ENCODE measurements around the gene SND1. TPM values are rescaled to one million over a fixed set of nuclear protein-coding genes. Genes with fewer than 3 reads are reported as not detected.

SND1 gene
- polyA plus RNA-seq, 4 donors = 47.2 to 148 (median 92.2) TPM

DNA sequence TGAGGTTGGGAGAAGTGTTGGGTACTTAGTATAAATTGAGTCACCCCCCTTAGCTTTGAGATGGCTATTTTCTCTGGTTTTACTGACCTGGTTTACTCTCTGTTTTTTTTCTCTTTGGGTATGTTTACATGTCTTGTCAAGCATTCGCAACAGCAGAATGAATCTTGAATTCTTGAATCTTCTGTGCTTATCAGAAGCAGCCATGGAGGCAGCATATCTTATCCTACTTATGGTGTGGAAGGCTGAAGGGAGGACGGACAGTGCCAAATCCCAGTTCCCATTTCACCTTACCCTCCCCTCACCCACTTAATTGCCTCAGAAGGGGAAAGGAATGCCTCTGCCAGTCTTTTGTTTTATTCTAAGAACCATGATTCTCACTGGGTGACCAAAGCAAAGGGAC is 3.7 kb downstream of the SND1 start:
- DNase-seq = no peak
- 78 to 92% (median 79%) methylated on average over 2 of the region's 2 CpGs for WGBS, 3 donors
- no peak overlapping the region for H3K27ac ChIP-seq (ENCODE audit: low read depth in 1 of 3, low read length in 2 of 3)
- H3K4me1 ChIP-seq (ENCODE audit: control insufficient read depth in 3 of 3, insufficient read depth in 2 of 3, low read depth in 1 of 3, low read length in 2 of 3) = peaks cover 0 to 21% (median 18%) of the 10 kb centered on the region in 3 donors
- no peaks in the 10 kb centered on the region for H3K27me3 ChIP-seq (ENCODE audit: control insufficient read depth in 3 of 3, insufficient read depth in 3 of 3, low read length in 3 of 3)
- no peak overlapping the region for H3K4me3 ChIP-seq (ENCODE audit: low read depth in 1 of 3, low read length in 3 of 3)
- no peak for FAIRE-seq
- peaks cover 0 to 9% (median 2%) of the 10 kb centered on the region in 3 donors for H3K36me3 ChIP-seq (ENCODE audit: control insufficient read depth in 3 of 3, insufficient read depth in 2 of 3, low read depth in 1 of 3, low read length in 3 of 3)
- peaks cover 0 to 3% of the 10 kb centered on the region in 2 donors for H3K9me3 ChIP-seq (ENCODE audit: control insufficient read depth in 2 of 2, insufficient read depth in 1 of 2, low read depth in 1 of 2, low read length in 1 of 2)

DNA sequence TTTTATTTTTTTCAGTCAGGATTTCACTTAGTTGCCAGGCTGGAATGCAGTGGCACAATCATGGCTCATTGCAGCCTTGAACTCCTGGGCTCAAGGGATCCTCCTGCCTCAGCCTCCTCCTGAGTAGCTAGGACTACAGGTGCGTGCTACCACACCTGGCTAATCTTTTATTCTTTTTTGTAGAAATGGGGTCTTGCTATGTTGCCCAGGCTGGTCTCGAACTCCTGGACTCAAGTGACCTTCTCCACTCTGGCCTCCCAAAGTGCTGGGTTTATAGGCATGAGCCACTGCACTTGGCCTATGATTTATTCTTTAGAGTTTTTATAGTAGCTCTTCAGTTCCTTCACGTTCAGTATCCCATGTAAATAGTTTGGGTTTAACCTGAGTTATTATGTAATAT is 5.5 kb downstream of the SND1 start:
- peaks cover 0 to 18% (median 16%) of the 10 kb centered on the region in 3 donors for H3K4me1 ChIP-seq (ENCODE audit: control insufficient read depth in 3 of 3, insufficient read depth in 2 of 3, low read depth in 1 of 3, low read length in 2 of 3)
- WGBS, 3 donors = 82 to 87% (median 82%) methylated on average over 3 of the region's 3 CpGs
- H3K27ac ChIP-seq (ENCODE audit: low read depth in 1 of 3, low read length in 2 of 3) = no peak overlapping the region
- no peaks in the 10 kb centered on the region for H3K9me3 ChIP-seq (ENCODE audit: control insufficient read depth in 2 of 2, insufficient read depth in 1 of 2, low read depth in 1 of 2, low read length in 1 of 2)
- no peak overlapping the region for H3K4me3 ChIP-seq (ENCODE audit: low read depth in 1 of 3, low read length in 3 of 3)
- no peaks in the 10 kb centered on the region for H3K27me3 ChIP-seq (ENCODE audit: control insufficient read depth in 3 of 3, insufficient read depth in 3 of 3, low read length in 3 of 3)
- H3K36me3 ChIP-seq (ENCODE audit: control insufficient read depth in 3 of 3, insufficient read depth in 2 of 3, low read depth in 1 of 3, low read length in 3 of 3) = peaks cover 0 to 12% (median 6%) of the 10 kb centered on the region in 3 donors
- DNase-seq (no peak), FAIRE-seq (no peak)

DNA sequence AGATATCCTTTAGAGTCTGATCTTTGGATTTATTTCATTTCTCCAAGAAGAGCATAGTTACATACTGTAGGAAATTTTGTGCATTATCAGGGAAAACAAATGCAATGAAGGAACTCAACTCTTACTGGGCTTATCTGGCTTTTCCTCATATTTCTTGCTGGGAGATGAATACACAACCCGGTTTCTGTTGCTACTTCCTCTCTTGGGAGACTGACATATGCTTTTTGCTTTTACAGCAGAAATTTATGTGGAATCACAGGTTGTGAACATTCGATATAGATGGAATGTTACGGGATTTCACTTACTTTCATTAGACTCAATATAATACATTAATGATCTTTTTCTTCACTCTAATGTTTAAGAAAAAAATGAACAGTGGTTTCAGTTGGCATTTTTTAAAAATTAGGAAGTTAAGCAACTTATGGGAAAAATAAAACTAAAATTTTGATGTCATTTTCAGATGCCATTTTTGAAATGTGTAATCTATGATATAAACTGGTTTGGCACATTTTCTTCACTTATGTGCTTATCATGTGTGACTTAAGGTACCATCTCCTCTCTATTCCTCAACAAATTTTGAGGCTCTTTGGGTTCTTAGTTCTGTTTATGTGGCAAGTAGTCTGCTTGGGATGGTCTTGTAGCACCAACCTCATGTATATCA is 7.1 kb downstream of the SND1 start:
- DNase-seq = no peak
- Histone ChIP-seq H3K27me3 (ENCODE audit: control insufficient read depth in 3 of 3, insufficient read depth in 3 of 3, low read length in 3 of 3) (no peaks in the 10 kb centered on the region), H3K4me1 (ENCODE audit: control insufficient read depth in 3 of 3, insufficient read depth in 2 of 3, low read depth in 1 of 3, low read length in 2 of 3) (peaks cover 0 to 9% (median 2%) of the 10 kb centered on the region in 3 donors), H3K27ac (ENCODE audit: low read depth in 1 of 3, low read length in 2 of 3) (no peak overlapping the region), H3K36me3 (ENCODE audit: control insufficient read depth in 3 of 3, insufficient read depth in 2 of 3, low read depth in 1 of 3, low read length in 3 of 3) (peaks cover 0 to 25% (median 6%) of the 10 kb centered on the region in 3 donors), H3K4me3 (ENCODE audit: low read depth in 1 of 3, low read length in 3 of 3) (no peak overlapping the region), H3K9me3 (ENCODE audit: control insufficient read depth in 2 of 2, insufficient read depth in 1 of 2, low read depth in 1 of 2, low read length in 1 of 2) (no peaks in the 10 kb centered on the region)
- 77 to 87% (median 84%) methylated on average over 3 of the region's 3 CpGs for WGBS, 3 donors
- no peak for FAIRE-seq

DNA sequence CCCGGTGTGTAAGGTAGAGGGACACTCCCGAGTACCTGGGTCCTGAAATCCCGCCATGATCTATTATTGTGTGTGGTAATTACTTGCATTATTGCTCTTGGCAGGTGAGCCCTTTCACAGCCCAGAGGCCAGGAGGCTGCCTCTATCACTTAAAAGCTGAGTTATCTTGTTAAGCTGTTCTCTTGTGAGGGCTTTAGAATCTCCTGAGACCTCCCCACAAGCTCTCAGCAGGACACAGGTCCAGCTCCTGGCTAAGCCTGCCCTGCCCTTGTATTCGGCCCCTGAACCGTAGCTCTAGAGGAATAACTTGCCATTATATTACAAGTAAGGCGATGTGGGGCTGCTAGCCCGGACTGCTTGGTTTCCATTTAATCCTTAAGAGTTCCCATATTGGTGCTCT is 13.9 kb downstream of the SND1 start:
- no peak overlapping the region for H3K27ac ChIP-seq (ENCODE audit: low read depth in 1 of 3, low read length in 2 of 3)
- FAIRE-seq (no peak), DNase-seq (no peak)
- WGBS, 3 donors = 59 to 83% (median 69%) methylated on average over 7 of the region's 7 CpGs
- H3K27me3 ChIP-seq (ENCODE audit: control insufficient read depth in 3 of 3, insufficient read depth in 3 of 3, low read length in 3 of 3) = no peaks in the 10 kb centered on the region
- H3K4me1 ChIP-seq (ENCODE audit: control insufficient read depth in 3 of 3, insufficient read depth in 2 of 3, low read depth in 1 of 3, low read length in 2 of 3) = peaks cover 0 to 3% (median 2%) of the 10 kb centered on the region in 3 donors
- H3K4me3 ChIP-seq (ENCODE audit: low read depth in 1 of 3, low read length in 3 of 3) = no peak overlapping the region
- H3K36me3 ChIP-seq (ENCODE audit: control insufficient read depth in 3 of 3, insufficient read depth in 2 of 3, low read depth in 1 of 3, low read length in 3 of 3) = peaks cover 0 to 27% (median 5%) of the 10 kb centered on the region in 3 donors
- H3K9me3 ChIP-seq (ENCODE audit: control insufficient read depth in 2 of 2, insufficient read depth in 1 of 2, low read depth in 1 of 2, low read length in 1 of 2) = no peaks in the 10 kb centered on the region

DNA sequence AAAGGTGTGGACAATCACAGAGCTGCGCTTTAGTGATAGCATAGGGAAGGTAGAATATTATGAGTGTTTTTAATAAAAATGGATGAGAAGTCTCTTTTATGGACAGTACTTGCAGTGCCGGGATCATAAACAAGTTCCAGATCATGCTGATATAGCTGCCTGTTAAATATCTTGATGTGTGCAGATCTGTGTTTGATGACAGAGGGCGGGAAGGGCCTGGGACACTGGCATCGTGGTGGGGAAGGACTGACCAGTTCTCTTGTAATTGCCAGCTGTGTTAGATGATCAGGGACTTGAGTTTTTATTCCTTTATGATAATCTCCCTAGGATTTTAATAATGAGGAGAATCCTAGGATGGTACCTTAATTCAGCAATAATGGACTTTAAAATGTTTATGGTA is 14.6 kb downstream of the SND1 start:
- no peaks in the 10 kb centered on the region for H3K9me3 ChIP-seq (ENCODE audit: control insufficient read depth in 2 of 2, insufficient read depth in 1 of 2, low read depth in 1 of 2, low read length in 1 of 2)
- FAIRE-seq = no peak
- peaks cover 0 to 27% (median 2%) of the 10 kb centered on the region in 3 donors for H3K36me3 ChIP-seq (ENCODE audit: control insufficient read depth in 3 of 3, insufficient read depth in 2 of 3, low read depth in 1 of 3, low read length in 3 of 3)
- no peak for DNase-seq
- H3K27ac ChIP-seq (ENCODE audit: low read depth in 1 of 3, low read length in 2 of 3) = no peak overlapping the region
- no peaks in the 10 kb centered on the region for H3K27me3 ChIP-seq (ENCODE audit: control insufficient read depth in 3 of 3, insufficient read depth in 3 of 3, low read length in 3 of 3)
- peaks cover 0 to 3% (median 2%) of the 10 kb centered on the region in 3 donors for H3K4me1 ChIP-seq (ENCODE audit: control insufficient read depth in 3 of 3, insufficient read depth in 2 of 3, low read depth in 1 of 3, low read length in 2 of 3)
- 76 to 82% (median 77%) methylated on average over 4 of the region's 4 CpGs for WGBS, 3 donors
- no peak overlapping the region for H3K4me3 ChIP-seq (ENCODE audit: low read depth in 1 of 3, low read length in 3 of 3)

DNA sequence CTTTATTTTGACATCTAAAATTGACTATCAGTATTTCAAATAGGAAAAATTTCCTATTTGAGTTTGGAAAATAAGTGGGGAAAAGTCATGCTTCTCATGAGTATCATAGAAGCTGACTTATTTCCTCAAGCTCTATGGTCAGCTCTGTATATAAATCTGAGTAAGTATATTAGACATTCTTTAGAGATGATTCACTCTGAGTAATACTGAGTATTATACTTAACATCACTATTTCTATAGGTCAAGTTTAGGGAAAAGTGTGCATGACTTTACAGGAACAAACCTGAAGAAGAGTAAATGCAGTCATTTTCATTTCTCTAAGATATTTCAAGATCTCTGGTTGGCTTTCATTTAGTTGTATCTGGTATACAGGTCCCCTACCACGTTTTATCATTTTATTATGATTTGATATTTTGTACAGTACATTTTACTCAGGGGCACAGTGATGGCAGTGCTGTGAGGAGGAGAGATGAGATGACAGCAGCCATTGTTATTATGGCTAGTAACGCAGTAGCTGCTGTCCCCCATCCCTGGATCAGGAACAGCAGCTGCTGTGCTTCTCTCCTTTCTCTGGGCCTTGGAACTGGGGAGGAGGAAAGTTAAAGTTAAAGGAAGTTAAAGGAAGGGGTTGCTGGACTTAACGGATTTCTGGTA is 15.2 kb downstream of the SND1 start:
- Histone ChIP-seq H3K36me3 (ENCODE audit: control insufficient read depth in 3 of 3, insufficient read depth in 2 of 3, low read depth in 1 of 3, low read length in 3 of 3) (peaks cover 0 to 25% (median 2%) of the 10 kb centered on the region in 3 donors), H3K27ac (ENCODE audit: low read depth in 1 of 3, low read length in 2 of 3) (no peak overlapping the region), H3K27me3 (ENCODE audit: control insufficient read depth in 3 of 3, insufficient read depth in 3 of 3, low read length in 3 of 3) (no peaks in the 10 kb centered on the region), H3K4me3 (ENCODE audit: low read depth in 1 of 3, low read length in 3 of 3) (no peak overlapping the region), H3K9me3 (ENCODE audit: control insufficient read depth in 2 of 2, insufficient read depth in 1 of 2, low read depth in 1 of 2, low read length in 1 of 2) (peaks cover 0 to under 1% of the 10 kb centered on the region in 2 donors), H3K4me1 (ENCODE audit: control insufficient read depth in 3 of 3, insufficient read depth in 2 of 3, low read depth in 1 of 3, low read length in 2 of 3) (peaks cover 0 to 3% (median 2%) of the 10 kb centered on the region in 3 donors)
- DNase-seq = no peak
- FAIRE-seq = no peak
- 67 to 79% (median 77%) methylated on average over 3 of the region's 3 CpGs for WGBS, 3 donors

DNA sequence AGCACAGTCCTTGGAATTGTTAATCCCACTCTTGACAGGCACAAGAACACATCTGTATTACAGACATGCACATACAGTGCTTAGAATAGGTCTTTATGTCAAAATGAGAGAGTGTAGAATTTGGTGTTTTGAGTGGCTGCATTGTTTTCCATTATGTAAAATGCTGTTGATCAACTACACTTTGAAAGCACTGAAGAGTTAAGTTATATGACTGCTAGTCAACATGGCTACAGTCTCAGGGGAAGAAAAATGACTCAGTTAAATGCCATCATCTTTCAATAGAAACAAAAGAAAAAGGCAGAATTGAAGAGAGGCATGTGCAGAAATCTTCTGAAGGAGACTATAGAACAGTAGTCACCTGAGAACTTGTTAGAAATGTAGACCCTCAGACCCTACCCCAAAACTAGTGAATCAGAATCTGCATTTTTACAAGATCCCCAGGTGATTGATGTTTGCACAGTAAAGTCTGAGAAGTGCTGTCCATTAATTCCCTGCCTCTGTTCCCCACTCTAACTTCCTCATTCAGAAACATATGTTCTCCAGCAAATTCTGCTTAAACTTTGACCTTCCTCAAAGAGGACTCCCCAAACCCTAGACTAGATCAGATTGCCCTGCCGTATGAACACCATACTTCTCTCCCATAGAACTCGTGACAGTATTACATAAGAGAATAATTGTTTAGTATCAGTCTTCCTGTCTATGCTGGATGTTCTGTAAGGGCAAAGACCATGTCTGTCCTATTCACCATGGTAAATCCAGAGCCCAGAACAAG is 16.0 kb downstream of the SND1 start:
- H3K4me3 ChIP-seq (ENCODE audit: low read depth in 1 of 3, low read length in 3 of 3) = no peak overlapping the region
- no peak overlapping the region for H3K27ac ChIP-seq (ENCODE audit: low read depth in 1 of 3, low read length in 2 of 3)
- FAIRE-seq (no peak), DNase-seq (peak in 1 of 2 donors; percentile 30)
- peaks cover 0 to 7% of the 10 kb centered on the region in 2 donors for H3K9me3 ChIP-seq (ENCODE audit: control insufficient read depth in 2 of 2, insufficient read depth in 1 of 2, low read depth in 1 of 2, low read length in 1 of 2)
- H3K36me3 ChIP-seq (ENCODE audit: control insufficient read depth in 3 of 3, insufficient read depth in 2 of 3, low read depth in 1 of 3, low read length in 3 of 3) = peaks cover 0 to 20% (median 2%) of the 10 kb centered on the region in 3 donors
- H3K4me1 ChIP-seq (ENCODE audit: control insufficient read depth in 3 of 3, insufficient read depth in 2 of 3, low read depth in 1 of 3, low read length in 2 of 3) = peaks cover 0 to 3% (median 2%) of the 10 kb centered on the region in 3 donors
- H3K27me3 ChIP-seq (ENCODE audit: control insufficient read depth in 3 of 3, insufficient read depth in 3 of 3, low read length in 3 of 3) = no peaks in the 10 kb centered on the region
- WGBS, 3 donors = 48 to 62% (median 48%) methylated on average over 2 of the region's 2 CpGs

DNA sequence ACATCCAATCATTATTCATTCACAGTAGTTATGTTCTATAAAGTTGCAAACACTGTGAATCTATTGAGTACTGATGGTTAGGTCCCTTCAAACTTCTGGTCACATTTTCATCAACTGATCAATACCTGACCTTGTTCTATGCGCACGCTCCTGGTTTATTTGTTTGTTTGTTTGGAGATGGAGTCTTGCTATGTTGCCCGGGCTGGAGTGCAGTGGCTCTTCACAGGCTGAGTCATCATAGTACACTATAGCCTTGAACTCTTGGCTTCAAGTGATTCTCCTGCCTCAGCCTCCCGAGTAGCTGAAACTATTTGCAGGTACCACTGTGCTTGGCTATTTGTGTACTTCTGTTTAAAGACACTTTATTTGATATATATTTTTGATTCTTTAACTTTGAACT is 19.3 kb downstream of the SND1 start:
- FAIRE-seq = no peak
- WGBS, 3 donors = 80 to 83% (median 81%) methylated on average over 4 of the region's 4 CpGs
- H3K4me1 ChIP-seq (ENCODE audit: control insufficient read depth in 3 of 3, insufficient read depth in 2 of 3, low read depth in 1 of 3, low read length in 2 of 3) = peaks cover 0 to 2% (median 0%) of the 10 kb centered on the region in 3 donors

More for the DNA sequence above, 19.3 kb downstream of the SND1 start:
- Histone ChIP-seq H3K27me3 (ENCODE audit: control insufficient read depth in 3 of 3, insufficient read depth in 3 of 3, low read length in 3 of 3) (no peaks in the 10 kb centered on the region), H3K4me3 (ENCODE audit: low read depth in 1 of 3, low read length in 3 of 3) (no peak overlapping the region), H3K27ac (ENCODE audit: low read depth in 1 of 3, low read length in 2 of 3) (no peak overlapping the region), H3K36me3 (ENCODE audit: control insufficient read depth in 3 of 3, insufficient read depth in 2 of 3, low read depth in 1 of 3, low read length in 3 of 3) (peaks cover 0 to 9% (median 1%) of the 10 kb centered on the region in 3 donors), H3K9me3 (ENCODE audit: control insufficient read depth in 2 of 2, insufficient read depth in 1 of 2, low read depth in 1 of 2, low read length in 1 of 2) (peaks cover 0 to 7% of the 10 kb centered on the region in 2 donors)
- DNase-seq = no peak
